H1 (cell line): ENCODE results near the gene GP1BB. TPM values are rescaled to one million over a fixed set of nuclear protein-coding genes. Genes with fewer than 3 reads are reported as not detected.

Experiments
- CTCF ChIA-PET: fragments of 300-600 bp; sonication (Branson Sonifier 250); formaldehyde crosslinking; loops from one replicate; lab custom pipeline; 2021; ENCODE audit not compliant: partially characterized antibody; lab: Charles Lee
- POLR2A ChIA-PET: fragments of 300-600 bp; sonication (Branson Sonifier 250); formaldehyde crosslinking; loops from one replicate; lab custom pipeline; 2021; ENCODE audit warnings: inconsistent platforms; ENCODE audit not compliant: partially characterized antibody; lab: Charles Lee
- DNase-seq, 2 experiments: peaks; one replicate each; pipeline versions ENCODE4 v3.0.0 to v3.0.0-alpha.2; 2010 to 2022; ENCODE audit warnings: low spot score in 2 of 2, low read depth in 1 of 2, mixed read lengths in 1 of 2
- FAIRE-seq: peaks from 2 replicates; lab custom pipeline; 2011; peaks lifted over from hg19 to GRCh38; lab: Jason Lieb, UNC
- H2AFZ ChIP-seq: 2 replicates; pipeline ENCODE4 v1.8.1; 2012; ENCODE audit warnings: low read length, inconsistent platforms
- H2AK5ac ChIP-seq: 2 replicates; pipeline ENCODE4 v1.6.1; 2013; ENCODE audit warnings: low read depth, low read length
- H2BK120ac ChIP-seq: replicated peaks from 2 replicates; pipeline ENCODE3; 2013; ENCODE audit warnings: low read depth, low read length, inconsistent platforms
- H2BK12ac ChIP-seq: 2 replicates; pipeline ENCODE4 v1.6.1; 2013; ENCODE audit warnings: low read depth, low read length
- H2BK15ac ChIP-seq: 2 replicates; pipeline ENCODE4 v1.6.1; 2013; ENCODE audit warnings: low read length
- H2BK20ac ChIP-seq: 2 replicates; pipeline ENCODE4 v1.6.1; 2013; ENCODE audit warnings: low read length
- H2BK5ac ChIP-seq: 2 replicates; pipeline ENCODE4 v1.6.1; 2013; ENCODE audit warnings: low read depth, low read length
- H3K14ac ChIP-seq: 2 replicates; pipeline ENCODE4 v1.6.1; 2013; ENCODE audit warnings: inconsistent platforms; ENCODE audit not compliant: insufficient read length
- H3K18ac ChIP-seq: 2 replicates; pipeline ENCODE4 v1.6.1; 2013; ENCODE audit warnings: low read length; ENCODE audit errors: extremely low read depth
- H3K23ac ChIP-seq: 2 replicates; pipeline ENCODE4 v1.6.1; 2013; ENCODE audit warnings: inconsistent platforms; ENCODE audit not compliant: insufficient read length
- H3K23me2 ChIP-seq: 2 replicates; pipeline ENCODE4 v1.6.1; 2013; ENCODE audit warnings: low read depth, low read length
- H3K27ac ChIP-seq: 2 replicates; pipeline ENCODE4 v1.6.1; 2011; ENCODE audit warnings: low read depth, low read length, inconsistent platforms
- H3K27me3 ChIP-seq, 4 experiments: replicated peaks in 1 of 4; 1 replicate in 1 of 4; 2 replicates in 3 of 4; pipeline versions ENCODE4 v1.6.1 to v1.8.1; 2011 to 2013; ENCODE audit warnings: low read length in 3 of 4, mild to moderate bottlenecking in 3 of 4, inconsistent platforms in 2 of 4, mixed read lengths in 2 of 4, moderate library complexity in 1 of 4; ENCODE audit not compliant: control insufficient read depth in 3 of 4, insufficient read depth in 3 of 4; ENCODE audit errors: extremely low read depth in 1 of 4
- H3K36me3 ChIP-seq, 4 experiments: 2 replicates each; pipeline versions ENCODE4 v1.6.1 to v1.8.1; 2011 to 2013; ENCODE audit warnings: mild to moderate bottlenecking in 4 of 4, low read length in 3 of 4, moderate library complexity in 2 of 4, control low read depth in 1 of 4, inconsistent platforms in 1 of 4; ENCODE audit not compliant: insufficient read depth in 4 of 4, control insufficient read depth in 2 of 4
- H3K4ac ChIP-seq: replicated peaks from 2 replicates; pipeline ENCODE3; 2013; ENCODE audit warnings: low read length, low read depth, mixed read lengths, inconsistent platforms; ENCODE audit not compliant: insufficient read length
- H3K4me1 ChIP-seq, 4 experiments: replicated peaks in 1 of 4; 1 replicate in 1 of 4; 2 replicates in 3 of 4; pipeline versions ENCODE4 v1.6.1 to v1.8.1; 2011 to 2013; ENCODE audit warnings: low read length in 3 of 4, inconsistent platforms in 2 of 4, mixed read lengths in 1 of 4; ENCODE audit not compliant: insufficient read depth in 4 of 4, control insufficient read depth in 3 of 4
- H3K4me2 ChIP-seq, 2 experiments: 2 replicates each; pipeline versions ENCODE4 v1.6.1 to v1.8.1; 2011 to 2013; ENCODE audit warnings: low read depth in 2 of 2, low read length in 2 of 2, control low read depth in 1 of 2, inconsistent platforms in 1 of 2, mild to moderate bottlenecking in 1 of 2; ENCODE audit not compliant: insufficient read depth in 1 of 2
- H3K4me3 ChIP-seq, 4 experiments: fragments of 200-600, 300-600 bp in 1 of 4; sonication (generic), shearing (Covaris generic), sonication (Bioruptor Twin) in 1 of 4; 2 replicates each; pipeline versions ENCODE4 v1.5.1 to v1.8.1; 2011 to 2016; ENCODE audit warnings: low read length in 4 of 4, low read depth in 3 of 4, control low read depth in 2 of 4, inconsistent platforms in 2 of 4, mild to moderate bottlenecking in 2 of 4, mixed read lengths in 1 of 4, moderate library complexity in 1 of 4; ENCODE audit not compliant: insufficient read depth in 2 of 4; ENCODE audit errors: extremely low read depth in 1 of 4
- H3K56ac ChIP-seq: replicated peaks from 2 replicates; pipeline ENCODE3; 2013; ENCODE audit warnings: low read depth, mild to moderate bottlenecking, mixed read lengths, low read length, inconsistent platforms; ENCODE audit not compliant: insufficient read length
- H3K79me1 ChIP-seq: 2 replicates; pipeline ENCODE4 v1.6.1; 2013; ENCODE audit warnings: low read depth, low read length, control low read depth
- H3K79me2 ChIP-seq, 2 experiments: 2 replicates each; pipeline versions ENCODE4 v1.6.1 to v1.8.1; 2012 to 2013; ENCODE audit warnings: low read length in 2 of 2, mild to moderate bottlenecking in 2 of 2, inconsistent platforms in 1 of 2; ENCODE audit not compliant: insufficient read depth in 2 of 2, control insufficient read depth in 1 of 2
- H3K9ac ChIP-seq, 4 experiments: replicated peaks in 1 of 4; 1 replicate in 1 of 4; 2 replicates in 3 of 4; pipeline versions ENCODE4 v1.6.1 to v1.8.1; 2011 to 2013; ENCODE audit warnings: low read depth in 3 of 4, low read length in 3 of 4, control low read depth in 2 of 4, mild to moderate bottlenecking in 2 of 4, moderate library complexity in 2 of 4, inconsistent platforms in 1 of 4; ENCODE audit errors: extremely low read depth in 1 of 4
- H3K9me3 ChIP-seq, 2 experiments: 2 replicates each; pipeline versions ENCODE4 v1.6.1 to v1.8.1; 2012 to 2013; ENCODE audit warnings: mild to moderate bottlenecking in 2 of 2, moderate library complexity in 2 of 2, control low read depth in 1 of 2, inconsistent platforms in 1 of 2, low read depth in 1 of 2, low read length in 1 of 2, mixed read lengths in 1 of 2; ENCODE audit not compliant: insufficient read depth in 2 of 2
- H4K20me1 ChIP-seq, 2 experiments: replicated peaks in 1 of 2; 2 replicates each; pipeline versions ENCODE3 to v1.8.1; 2011 to 2013; ENCODE audit warnings: inconsistent platforms in 2 of 2, low read length in 2 of 2, mild to moderate bottlenecking in 1 of 2; ENCODE audit not compliant: insufficient read depth in 2 of 2, control insufficient read depth in 1 of 2
- H4K5ac ChIP-seq: 2 replicates; pipeline ENCODE4 v1.6.1; 2013; ENCODE audit warnings: low read length, low read depth, mixed read lengths, inconsistent platforms; ENCODE audit not compliant: insufficient read length
- H4K8ac ChIP-seq: 2 replicates; pipeline ENCODE4 v1.8.0; 2013; ENCODE audit warnings: mild to moderate bottlenecking, moderate library complexity, low read length, inconsistent platforms; ENCODE audit not compliant: insufficient read depth; ENCODE audit errors: extremely low read depth
- H4K91ac ChIP-seq: replicated peaks from 2 replicates; pipeline ENCODE3; 2013; ENCODE audit warnings: low read length, mixed read lengths, inconsistent platforms; ENCODE audit not compliant: insufficient read length
- MAX ChIP-seq: IDR thresholded peaks from 2 replicates; pipeline ENCODE4 v1.6.1; 2012; ENCODE audit warnings: inconsistent platforms
- SP1 ChIP-seq: IDR thresholded peaks from 2 replicates; pipeline ENCODE4 v1.6.1; 2011; ENCODE audit warnings: low read depth, low read length
- WGBS, 2 experiments: shearing (Covaris generic) in 1 of 2; methylation state at CpG; one replicate each; pipeline versions ENCODE4 v1.1.6 to v1.1.7; 2013 to 2015; ENCODE audit warnings: low lambda C conversion rate in 2 of 2, mixed read lengths in 2 of 2, inconsistent platforms in 1 of 2, low coverage in 1 of 2, missing lambda C conversion rate in 1 of 2; ENCODE audit not compliant: insufficient replicate concordance in 2 of 2, insufficient coverage in 1 of 2, insufficient read length in 1 of 2; ENCODE audit errors: extremely low coverage in 1 of 2, missing lambda C conversion rate in 1 of 2; 5-methylcytosine and 5-hydroxymethylcytosine counted together
- polyA plus RNA-seq, 7 experiments: library from polyadenylated mRNA; depleted of rRNA in 3 of 7; stranded (reverse) in 5 of 7; unstranded in 2 of 7; fragments of >200 nt in 5 of 7; fragments of 200-250 nt in 2 of 7; gene quantifications; 1 replicate in 5 of 7; 2 replicates in 1 of 7; 4 replicates in 1 of 7; pipeline versions ENCODE4 v1.2.1 to v1.2.3, GENCODE V29; 2011 to 2013; ENCODE audit warnings: missing spikeins in 2 of 7, mixed read lengths in 2 of 7
- total RNA-seq: library from RNA; stranded (reverse); fragmentation: NEBNext Ultra II Directional; extraction: Animal tissue kit (Norgen Biotek cat#: 25700); gene quantifications from 2 replicates; pipeline ENCODE4 v1.2.1, GENCODE V29; 2021

The GP1BB gene
- total and polyA plus RNA-seq, 2 of the 8 experiments (the other 6 are each of a cell fraction or from before 2014, with no cell fraction given) = 0.36 TPM; not detected in 1

GRCh38 chr22:19767427-19768341, 44.3 kb downstream of the GP1BB start:
- FAIRE-seq = no peak
- H3K9ac ChIP-seq = no peak overlapping the region

More at GRCh38 chr22:19767427-19768341, 44.3 kb downstream of the GP1BB start:
- no peak overlapping the region; the same call in 1 of the 2 replicates for H4K8ac ChIP-seq
- no peaks in the 10 kb centered on the region for H3K79me2 ChIP-seq
- no peak overlapping the region for H3K23ac ChIP-seq
- WGBS, 2 experiments = 25% methylated on average over 27 of the region's 35 CpGs; no CpG with 5 or more reads in 1 of the 2 experiments
- H3K14ac ChIP-seq = no peak overlapping the region
- ChIA-PET CTCF (interaction anchor here (0.7 to 1.5 kb wide), 4 partner anchors 10 to 180 kb away, joined by 3 read pairs; no protein-coding TSS in a partner anchor), POLR2A (interaction anchor here (1.6 kb wide), 1 partner anchor 9 kb away, joined by 4 read pairs; no protein-coding TSS in a partner anchor)
- H2BK12ac ChIP-seq = no peak overlapping the region
- no peak overlapping the region for H3K27ac ChIP-seq
- peak overlapping the region; percentile 91; the same call in 1 of the 2 replicates for H2AK5ac ChIP-seq
- H4K20me1 ChIP-seq = peaks cover 11 to 22% of the 10 kb centered on the region in 2 experiments
- peaks cover 4% of the 10 kb centered on the region; the same call in 1 of the 2 replicates for H3K23me2 ChIP-seq
- no peaks in the 10 kb centered on the region for H3K79me1 ChIP-seq
- H3K4me3 ChIP-seq = peak overlapping the region in 2 of 4 experiments; percentile 6 to 44; a peak in 4 of 8 replicates
- H3K56ac ChIP-seq = no peak overlapping the region
- H2AFZ ChIP-seq = no peak overlapping the region
- 0 out of 2 replicates have a peak overlapping the region, but pooled peaks have one; percentile 88 for H2BK15ac ChIP-seq
- H2BK20ac ChIP-seq = no peak overlapping the region
- peaks cover 0 to 3% (median 0%) of the 10 kb centered on the region in 4 experiments; a peak in 1 of 8 replicates for H3K36me3 ChIP-seq
- H3K9me3 ChIP-seq = no peaks in the 10 kb centered on the region
- H3K4me2 ChIP-seq = peak overlapping the region; percentile 57 to 62
- H2BK5ac ChIP-seq = no peak overlapping the region; the same call in 1 of the 2 replicates
- peaks cover 0 to 39% (median 25%) of the 10 kb centered on the region in 4 experiments; a peak in 6 of 7 replicates for H3K4me1 ChIP-seq
- peak overlapping the region; percentile 6; the same call in 1 of the 2 replicates for H3K18ac ChIP-seq
- H4K5ac ChIP-seq = no peak overlapping the region
- H4K91ac ChIP-seq = no peak overlapping the region
- TF ChIP-seq MAX = 0 out of 2 replicates have a peak, but pooled peaks have one; percentile 36
- no peak for TF ChIP-seq SP1
- no peak overlapping the region for H2BK120ac ChIP-seq
- no peak for DNase-seq
- peaks cover 70 to 86% (median 84%) of the 10 kb centered on the region in 4 experiments for H3K27me3 ChIP-seq
- H3K4ac ChIP-seq = no peak overlapping the region
